GM19455 (cell line): ENCODE data around the gene CACNA1H.

Source experiments
- ATAC-seq: cut with Tn5 transposase; IDR thresholded peaks from one replicate; pipeline ENCODE4 v1.9.1; 2021; ENCODE audit not compliant: unreplicated experiment

CACNA1H gene

DNA sequence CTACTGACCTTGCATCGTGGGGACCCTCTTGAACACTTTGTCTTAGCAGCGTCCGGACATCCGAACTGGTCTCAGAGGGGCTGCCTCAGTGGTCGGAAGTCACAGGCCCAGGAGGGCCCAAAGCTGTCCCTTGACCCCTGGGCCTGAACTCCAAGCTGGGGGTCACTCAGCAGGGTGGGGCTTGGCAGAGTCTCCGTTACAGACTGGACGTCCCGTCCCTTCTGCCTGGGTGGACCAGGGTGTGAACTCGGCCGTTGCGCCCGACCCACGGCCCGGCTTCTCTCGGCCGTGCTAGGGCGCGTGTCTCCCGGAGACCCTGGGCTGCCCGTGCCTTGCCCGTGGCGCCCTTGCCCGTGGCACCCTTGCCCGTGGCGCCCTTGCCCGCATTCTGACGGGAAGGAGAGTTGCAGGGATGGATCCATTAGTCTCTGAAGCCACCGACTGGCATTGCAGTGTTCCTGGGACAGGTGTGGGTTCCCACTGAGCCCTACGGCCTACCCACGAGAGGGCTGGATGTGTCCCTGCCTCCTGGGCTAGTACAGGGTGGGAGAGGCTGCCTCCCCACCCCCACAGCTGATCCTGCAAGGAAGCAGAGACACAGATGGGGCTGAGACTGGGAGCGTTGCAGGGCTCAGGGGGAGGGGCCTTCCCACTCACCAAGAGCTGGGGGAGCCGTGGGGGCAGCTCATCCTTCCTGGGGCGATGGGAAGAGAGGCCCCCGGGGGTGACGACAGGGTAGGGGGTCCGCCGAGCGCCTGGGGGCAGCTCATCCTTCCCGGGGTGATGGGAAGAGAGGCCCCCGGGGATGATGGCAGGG is 4.9 kb downstream of the CACNA1H start:
- no peak for ATAC-seq

DNA sequence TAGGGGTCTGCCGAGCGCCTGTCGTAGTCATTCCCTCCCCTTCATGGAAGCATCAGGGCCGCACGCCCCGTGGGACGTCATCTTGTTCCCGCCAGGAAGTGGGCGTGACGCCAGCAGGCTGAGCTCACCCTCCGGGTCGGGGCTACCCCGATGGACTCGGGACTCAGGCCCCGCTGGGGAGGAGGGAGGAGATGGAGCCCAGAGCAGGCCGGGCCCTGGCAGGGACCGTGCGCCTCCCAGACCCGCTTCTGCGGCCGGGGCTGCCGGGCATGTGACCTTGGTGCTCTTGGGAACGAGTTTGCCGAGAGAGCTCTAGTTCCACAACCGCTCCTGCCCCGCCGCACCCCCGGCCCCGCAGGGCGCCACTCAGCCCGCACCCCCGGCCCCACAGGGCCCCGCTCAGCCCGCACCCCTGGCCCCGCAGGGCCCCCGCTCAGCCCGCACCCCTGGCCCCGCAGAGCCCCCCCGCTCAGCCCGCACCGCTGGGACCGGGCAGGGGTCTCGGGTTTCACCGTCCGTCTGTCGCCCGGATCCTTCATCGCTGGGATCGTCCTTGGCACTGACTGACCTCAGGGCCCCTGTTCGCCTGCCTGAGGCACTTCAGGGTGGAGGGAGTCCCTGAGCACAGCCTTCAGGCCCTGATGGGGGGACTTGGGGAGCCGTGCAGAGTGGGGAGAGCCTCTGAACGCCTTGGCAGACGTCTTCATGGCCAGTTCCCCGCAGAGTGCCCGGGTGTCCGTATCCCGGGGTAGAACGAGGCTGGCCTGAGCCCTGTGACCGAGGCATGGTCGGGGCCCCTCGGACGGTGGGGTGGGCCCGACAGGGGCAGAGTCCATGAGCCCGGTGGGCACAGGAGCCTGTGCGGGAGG is 5.8 kb downstream of the CACNA1H start:
- ATAC-seq, result no peak

DNA sequence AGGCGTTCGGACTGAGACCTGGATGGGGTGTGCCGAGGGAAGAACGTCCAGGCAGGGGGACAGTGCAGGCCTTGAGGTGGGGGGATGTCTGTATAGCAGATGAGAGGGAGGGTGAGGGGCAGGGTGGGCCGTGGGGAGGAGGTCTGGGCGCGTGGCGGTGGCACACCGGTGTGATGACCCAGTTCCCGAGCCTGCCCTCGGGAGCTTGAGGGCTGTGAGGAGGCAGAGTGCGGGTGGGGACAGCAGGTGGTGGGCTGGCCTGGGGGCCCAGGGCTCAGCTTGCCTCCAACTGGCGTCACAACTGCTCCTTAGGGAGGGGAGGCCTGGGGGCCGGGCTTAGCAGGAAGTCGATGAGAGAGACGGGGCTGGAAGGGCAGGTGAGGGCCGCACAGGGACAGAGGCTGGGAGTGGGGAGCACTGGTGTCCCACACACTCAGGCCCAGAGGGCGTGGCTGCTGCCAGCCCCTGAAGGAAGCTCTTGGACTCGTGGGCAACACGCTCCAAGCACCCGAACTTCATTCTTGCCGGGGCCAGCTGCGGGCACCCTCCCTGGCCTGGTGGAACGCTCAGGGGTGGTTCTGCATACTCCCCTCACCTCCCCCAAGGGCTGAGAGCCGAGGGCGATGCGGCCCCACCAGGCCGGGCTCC is 6.5 kb downstream of the CACNA1H start:
- no peak for ATAC-seq

DNA sequence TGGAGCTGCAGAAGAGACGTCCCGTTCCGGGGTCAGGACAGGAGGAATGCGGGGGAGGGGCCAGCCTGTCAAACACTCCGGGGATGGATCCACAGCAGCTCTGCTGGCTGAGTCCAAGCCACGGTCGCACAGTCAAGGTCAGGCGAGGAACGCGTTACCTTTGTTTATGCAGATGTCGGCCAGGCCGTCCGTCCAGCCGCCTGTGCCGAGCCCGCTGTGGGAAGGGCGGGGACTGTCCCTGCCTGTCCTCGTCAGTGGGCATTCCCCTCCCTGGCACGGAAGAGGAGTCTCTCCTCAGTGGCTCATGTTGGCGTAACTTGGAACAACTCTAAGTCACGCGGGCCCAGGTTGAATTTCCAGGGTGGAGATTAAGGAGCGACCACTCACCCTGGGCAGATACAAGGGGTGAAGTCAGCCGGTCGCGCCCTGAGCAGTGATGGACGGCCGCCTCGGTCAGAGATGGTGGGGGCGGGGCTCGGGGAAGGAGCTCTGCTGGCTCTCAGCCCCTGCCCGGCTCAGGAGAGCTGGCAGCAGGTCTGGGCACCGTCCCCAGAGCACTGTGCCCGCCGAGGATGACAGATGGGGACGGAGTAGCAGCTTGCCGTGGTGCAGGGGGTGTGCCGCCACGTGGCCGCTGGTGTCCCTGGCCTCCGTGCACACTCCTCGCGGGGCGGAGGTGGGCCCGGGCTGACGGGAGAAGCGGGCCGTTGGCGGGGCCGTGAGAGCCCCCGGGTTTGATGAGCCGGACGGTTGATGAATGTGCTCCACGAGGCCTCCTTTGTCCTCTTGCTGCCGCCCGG is 7.3 kb downstream of the CACNA1H start:
- ATAC-seq, result no peak

DNA sequence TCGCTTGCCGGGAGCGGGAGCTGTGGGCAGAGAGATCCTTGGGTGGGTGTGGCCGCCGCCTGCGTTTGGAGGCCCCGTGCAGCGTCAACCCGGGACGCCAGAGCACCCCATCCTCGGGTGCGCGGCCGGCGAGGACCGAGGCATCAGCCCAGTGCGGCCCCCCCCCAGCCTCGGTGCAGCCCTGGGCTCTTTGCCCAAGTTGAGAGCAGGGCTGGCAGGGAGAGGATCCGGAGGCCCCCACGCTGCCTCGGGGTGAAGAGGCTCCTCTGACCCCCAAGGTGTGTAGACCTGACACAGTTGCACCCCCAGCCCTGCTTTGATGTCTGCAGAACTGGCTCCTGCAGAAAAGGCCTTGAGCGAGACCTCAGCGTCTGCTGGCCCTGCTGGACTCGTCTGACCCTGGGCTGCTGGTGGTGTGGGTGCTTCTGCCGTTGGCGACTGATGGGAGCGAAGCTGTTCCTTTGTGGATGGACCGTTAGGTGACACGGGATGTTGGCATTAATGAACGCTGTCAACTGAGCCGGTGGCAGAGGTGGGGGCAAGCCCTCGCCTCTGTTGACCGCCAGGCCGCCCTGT is 8.0 kb downstream of the CACNA1H start:
- no peak for ATAC-seq

DNA sequence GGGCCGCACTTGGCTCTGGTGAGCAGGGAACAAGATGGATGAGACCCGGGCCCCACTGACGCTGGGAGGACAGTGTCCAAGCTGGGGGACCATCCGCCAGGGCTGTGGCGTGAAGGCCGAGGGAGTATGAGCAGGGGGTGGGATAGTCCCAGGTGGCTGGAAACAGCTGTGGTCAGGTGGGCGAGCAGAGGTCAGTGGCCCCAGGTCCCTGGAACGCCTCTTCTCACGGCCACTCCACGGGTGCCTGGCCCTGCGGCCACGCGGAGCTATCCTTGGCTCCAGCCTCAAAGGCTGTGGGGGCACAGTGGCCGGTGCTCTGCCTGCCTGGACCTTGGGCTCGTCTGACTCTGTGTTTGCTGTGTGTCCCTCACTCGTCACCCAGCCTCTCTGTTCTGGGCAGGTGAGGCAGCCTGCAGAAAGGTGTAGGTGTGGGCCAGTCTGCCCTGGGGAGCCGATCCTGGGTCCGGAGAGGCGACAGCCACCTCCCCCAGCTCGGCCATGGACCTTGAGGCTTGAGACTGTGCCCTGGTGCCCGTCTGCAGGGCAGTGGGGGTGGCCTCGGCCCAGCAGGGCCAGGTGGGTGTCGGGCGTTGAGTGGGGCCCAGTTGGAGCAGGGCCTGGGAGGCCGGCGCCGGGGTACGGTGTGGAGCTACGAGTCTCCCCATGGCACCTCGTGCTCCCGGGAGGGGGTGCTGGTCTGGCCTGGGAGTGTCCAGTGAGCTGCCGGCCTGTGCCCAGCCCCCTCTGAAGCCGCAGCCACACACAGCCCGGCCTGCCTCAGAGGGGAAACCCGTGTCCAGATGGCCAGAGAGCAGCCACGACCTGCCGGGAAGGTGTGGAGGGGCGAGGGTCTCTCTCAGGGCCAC is 10.0 kb downstream of the CACNA1H start:
- no peak for ATAC-seq

DNA sequence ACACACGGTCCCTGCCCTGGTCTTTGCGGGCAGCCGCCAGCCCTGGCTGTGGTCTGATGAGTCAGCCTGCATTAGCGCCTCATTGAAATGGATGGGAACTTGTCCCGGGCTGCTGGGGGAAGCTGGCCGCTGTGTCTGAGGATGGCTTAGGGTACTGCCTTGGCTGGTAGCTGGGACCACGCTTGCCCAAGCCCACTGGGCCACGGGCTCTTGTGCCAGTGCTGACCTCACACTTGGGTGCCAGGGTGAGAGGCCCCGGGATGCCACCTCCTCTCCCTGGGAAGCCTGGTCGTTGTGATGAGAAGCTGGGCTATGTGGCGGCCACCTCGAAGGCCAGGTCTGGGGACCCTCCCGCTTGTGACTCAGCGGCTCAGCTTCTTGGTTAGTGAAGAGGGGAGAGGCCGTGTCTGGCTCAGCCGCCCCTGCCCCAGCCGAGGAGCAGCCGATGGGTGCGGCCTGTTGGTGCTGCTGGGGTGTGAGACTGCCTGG is 10.7 kb downstream of the CACNA1H start:
- no peak for ATAC-seq

DNA sequence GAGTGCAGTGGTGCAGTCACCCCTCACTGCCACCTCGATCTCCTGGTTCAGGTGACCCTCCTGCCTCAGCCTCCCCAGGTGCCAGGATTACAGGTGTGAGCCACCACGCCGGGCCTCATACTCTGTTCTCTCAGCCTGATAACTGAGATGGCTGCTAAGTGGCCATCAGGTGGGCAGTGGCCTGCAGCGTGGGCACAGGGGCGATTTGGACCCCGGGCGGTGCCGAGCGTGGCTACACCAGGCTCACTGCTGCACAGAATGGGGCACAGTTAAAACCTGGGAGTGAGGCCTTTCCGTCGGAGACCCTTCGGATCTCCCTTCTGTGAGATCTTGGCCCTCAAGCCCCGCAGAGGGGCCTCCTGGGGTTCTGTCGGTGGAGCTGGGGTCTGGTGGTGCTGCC is 11.5 kb downstream of the CACNA1H start:
- no peak for ATAC-seq

DNA sequence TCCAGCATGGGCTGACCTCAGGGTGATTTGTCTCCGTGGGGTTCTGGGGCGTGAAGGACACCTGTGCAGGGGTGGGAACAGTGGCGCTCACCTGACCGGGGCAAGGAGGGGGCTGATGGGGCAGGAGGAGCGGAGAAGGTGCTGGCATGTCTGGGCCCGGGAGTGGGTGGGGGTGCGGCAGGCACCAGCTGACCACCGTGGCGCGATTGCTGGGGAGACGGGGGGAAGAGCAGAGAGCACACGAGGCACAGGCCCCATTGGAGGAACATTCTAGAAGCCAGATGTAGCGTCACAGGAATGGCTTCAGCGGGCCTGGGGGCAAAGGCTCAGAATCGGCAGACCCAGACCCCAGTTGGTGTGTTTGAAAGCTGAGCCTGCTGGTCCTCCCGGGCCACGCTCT is 12.1 kb downstream of the CACNA1H start:
- ATAC-seq, result no peak

DNA sequence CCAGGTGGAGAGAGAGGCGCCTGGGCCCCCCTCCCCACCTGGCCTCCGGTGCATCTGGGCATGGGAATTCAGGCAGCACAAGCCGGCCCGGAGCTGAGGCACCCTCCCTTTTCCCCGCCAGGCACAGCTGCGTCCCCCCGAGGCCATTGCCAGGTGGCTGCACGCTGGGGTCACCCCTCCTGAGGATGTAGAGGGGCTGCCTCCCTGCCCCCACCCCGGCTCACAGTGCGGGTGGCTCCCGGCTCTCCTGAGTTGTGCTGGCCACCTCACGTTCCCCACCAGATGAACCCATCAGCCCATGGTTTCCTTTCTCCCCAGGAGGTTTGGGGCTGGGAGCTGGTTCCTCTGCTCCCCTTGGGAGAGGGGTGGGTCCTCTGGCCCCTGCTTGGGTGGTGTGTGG is 12.6 kb downstream of the CACNA1H start:
- no peak for ATAC-seq

DNA sequence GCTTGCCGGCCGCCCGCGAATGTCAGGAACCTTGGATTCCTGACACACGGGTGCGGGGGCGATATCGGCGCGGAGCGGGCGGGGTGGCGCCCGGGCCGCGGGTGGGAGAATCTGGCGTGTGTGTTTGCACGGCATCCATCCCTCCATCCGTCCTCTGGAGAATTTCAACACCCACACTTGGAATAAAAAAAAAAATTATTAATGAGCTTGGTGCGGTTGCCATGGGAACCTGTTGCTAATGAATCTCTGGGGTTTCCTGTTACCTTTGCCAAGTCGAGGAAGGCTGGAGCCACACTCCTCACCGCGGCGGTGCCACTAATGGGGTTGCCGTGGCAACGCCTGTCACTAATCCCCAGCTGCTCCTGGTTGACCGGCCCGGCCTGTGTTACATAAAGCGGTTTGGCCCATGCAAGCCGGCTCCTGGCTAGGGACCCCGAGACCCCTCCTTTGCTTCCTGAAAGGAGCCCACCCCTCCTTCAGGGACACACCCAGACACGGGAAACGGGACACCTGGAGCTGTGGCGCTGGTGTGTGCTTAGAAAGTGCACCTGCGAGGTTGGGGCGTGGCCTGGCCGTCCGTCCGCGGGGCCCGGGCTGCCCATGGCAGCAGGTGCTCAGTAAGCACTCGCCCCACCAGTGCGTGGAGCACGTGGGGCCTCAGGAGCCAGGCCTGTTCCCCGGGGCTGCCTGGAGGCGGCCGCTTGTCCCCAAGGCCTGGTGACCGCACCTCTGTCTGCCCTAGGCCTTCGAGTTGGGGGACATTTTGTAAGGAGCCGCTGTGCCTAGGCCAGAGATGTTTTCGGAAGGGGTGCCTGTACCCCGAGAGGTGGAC is 14.6 kb downstream of the CACNA1H start:
- no peak for ATAC-seq

DNA sequence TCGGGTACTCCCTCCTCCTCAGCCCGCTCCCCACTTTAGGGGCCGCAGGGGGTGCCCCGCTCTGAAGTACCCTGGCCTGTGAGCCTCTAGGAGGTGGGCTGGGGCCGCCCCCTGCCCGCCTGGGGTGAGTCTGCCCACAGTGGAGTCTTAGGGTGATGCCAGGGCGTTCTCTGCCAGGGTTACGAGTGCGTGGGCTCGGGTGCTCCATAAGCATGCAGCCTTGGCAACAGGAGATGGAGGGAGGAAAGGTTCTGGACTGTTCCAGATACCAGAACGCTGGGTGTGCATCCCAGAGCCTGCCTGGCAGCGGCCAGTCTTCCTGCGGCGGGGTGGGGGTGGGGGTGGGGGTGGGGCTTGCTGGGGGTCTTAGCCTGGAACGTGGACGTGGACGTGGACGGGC is 15.9 kb downstream of the CACNA1H start:
- no peak for ATAC-seq

DNA sequence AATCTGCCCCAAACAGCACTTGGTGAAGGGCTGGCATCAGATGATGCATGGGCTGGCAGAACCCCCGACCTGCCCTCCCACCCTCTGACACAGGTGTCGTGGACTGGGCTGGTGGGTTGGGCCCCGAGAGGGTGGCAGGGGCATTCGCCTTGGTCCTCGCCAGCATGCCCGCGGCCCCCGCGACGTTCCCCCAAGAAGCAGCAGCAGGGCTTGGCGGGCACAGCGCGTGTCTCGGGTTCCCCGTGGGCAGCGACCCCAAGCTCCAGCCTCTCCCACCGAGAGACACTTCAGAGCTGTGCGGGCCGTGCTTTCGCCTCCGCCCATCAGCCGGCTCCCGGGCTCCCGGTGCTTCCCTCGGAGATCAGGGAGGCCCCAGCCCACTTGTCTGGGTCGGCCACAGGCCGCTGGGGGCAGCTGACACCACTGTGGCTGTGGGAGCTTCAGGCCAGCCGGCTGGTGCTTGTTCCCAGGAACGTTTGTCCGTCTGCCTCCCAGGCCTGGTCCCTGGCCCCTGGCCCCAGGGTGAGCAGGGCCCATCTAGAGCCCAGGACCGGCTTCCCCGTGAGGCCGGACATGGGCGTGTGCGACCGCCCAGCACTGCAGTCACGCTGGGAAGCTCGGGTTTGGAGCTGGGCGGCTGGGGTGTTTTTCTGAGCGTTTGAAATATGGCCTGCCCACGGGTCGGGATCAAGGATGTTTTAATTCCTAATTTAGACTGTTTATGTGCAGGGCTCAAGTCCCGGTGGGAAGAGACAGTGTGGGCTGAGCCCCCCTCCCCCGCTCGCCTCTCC is 16.6 kb downstream of the CACNA1H start:
- no peak for ATAC-seq

DNA sequence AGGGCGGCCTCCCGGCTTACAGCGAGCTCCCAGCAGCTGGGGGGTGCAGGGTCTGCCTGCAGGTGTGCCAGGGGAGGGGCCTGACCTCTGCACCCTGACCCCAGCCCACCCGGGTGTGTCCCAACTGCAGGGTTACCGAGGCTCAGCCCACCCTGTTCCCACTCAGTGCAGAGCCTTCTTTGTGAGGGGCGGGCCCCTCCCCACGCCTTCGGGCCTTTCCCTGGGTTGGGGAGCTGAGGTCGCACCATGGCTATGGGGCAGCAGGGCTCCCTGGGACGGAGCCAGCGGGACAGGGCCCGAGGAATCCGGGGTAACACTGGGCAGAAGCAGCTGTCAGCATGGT is 17.1 kb downstream of the CACNA1H start:
- ATAC-seq, result no peak

DNA sequence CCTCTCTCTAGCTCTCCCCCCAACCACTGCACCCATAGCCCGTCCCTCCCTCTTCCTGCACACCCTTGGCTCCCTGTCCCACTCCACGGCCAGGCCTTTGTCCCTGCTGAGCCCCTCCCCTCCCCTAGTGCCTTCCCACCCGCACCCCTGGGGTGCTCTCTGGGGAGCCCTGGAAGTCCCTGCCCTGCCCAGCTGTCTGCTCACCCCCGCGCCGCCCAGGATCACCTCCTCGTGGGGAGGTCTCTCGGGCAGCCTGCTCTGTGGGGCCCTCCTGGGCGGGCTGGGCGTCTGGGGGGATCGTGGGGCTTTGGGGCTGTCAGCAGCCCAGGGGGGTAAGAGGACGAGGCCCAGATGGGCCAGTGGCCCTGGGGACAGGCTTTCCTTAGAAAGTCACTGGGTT is 18.1 kb downstream of the CACNA1H start:
- ATAC-seq, result no peak

DNA sequence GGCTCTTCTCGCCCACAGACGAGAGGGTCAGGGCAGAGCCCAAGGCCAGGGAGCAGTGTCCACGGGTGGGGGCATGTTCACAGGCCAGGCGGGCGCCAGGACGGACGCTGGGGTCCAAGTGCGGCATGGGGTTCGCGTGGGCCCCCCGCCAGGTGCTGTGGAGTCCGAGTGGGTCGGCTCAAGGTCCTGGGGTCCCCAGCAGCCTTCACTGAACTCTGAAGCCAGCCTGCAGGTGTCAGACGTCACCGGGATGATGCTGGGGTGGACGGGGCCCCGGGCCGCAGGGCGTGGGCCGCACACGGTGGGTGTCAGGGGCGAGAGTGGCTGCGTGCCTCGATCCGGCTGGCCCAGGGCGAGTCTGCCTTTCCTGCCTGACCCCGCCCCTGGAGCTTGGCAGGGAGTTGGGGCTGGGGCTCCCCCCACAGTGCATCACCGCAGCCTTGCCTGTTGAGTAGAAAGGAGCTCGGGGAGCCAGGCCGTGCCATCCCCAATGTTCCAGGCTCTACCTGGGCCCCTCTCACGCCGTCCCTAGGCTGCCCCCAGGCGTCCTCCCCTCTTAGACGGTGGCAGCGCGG is 19.0 kb downstream of the CACNA1H start:
- ATAC-seq, result no peak

DNA sequence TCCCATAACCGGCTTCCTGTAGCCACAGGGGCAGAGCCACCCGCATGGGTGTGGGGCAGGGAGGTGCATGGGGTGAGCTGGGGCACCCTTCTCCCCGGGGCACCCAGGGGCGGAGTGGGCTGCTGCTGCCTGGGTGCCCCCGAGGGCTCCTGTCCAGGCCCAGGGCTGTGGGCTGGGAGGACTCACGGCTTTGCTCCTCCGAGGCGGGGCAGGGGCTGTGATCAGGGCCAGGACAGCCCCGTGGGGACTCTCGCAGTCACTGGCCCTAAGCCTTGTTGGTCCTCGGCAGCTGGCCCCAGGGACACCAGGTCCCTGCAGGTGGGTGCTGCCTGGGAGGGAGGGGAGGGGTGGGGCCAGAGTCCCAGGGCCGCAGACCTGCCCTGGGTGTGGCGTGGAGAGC is 19.7 kb downstream of the CACNA1H start:
- no peak for ATAC-seq
